Activated T-helper 9 cell treated with anti-CD3 and anti-CD28 coated beads, Interleukin-2, amount 50 U/mL, for 16 hours (primary cell): ENCODE data around the gene MAP7D1.

Source experiments
- DNase-seq: peaks from one replicate; pipeline ENCODE4 v3.0.0-alpha.2; 2020; ENCODE audit warnings: low read depth

The MAP7D1 gene

GRCh38 chr1:36155408-36156328, at the start of gene MAP7D1:
Gene MAP7D1 (plus strand): TSS chr1:36156160. CDS start chr1:36156418, 258 bp downstream.
- DNase-seq = peak; percentile 76

- DNase-seq = no peak
Observed at GRCh38 chr1:36106269-36106668, 49.7 kb upstream of the MAP7D1 start.

- no peak for DNase-seq
Observed at GRCh38 chr1:36107394-36107793, 48.6 kb upstream of the MAP7D1 start.

GRCh38 chr1:36108314-36108713, 47.6 kb upstream of the MAP7D1 start:
- DNase-seq = no peak

GRCh38 chr1:36109041-36109679, 46.8 kb upstream of the MAP7D1 start:
- no peak for DNase-seq

GRCh38 chr1:36111151-36111550, 44.8 kb upstream of the MAP7D1 start:
- no peak for DNase-seq

- DNase-seq = no peak
Observed at GRCh38 chr1:36112823-36113222, 43.1 kb upstream of the MAP7D1 start.

- DNase-seq = no peak
Observed at GRCh38 chr1:36114371-36114770, 41.6 kb upstream of the MAP7D1 start.

GRCh38 chr1:36115200-36115669, 40.7 kb upstream of the MAP7D1 start:
- no peak for DNase-seq

- DNase-seq = no peak
Observed at GRCh38 chr1:36115931-36116330, 40.0 kb upstream of the MAP7D1 start.

GRCh38 chr1:36116901-36117300, 39.1 kb upstream of the MAP7D1 start:
- no peak for DNase-seq

- no peak for DNase-seq
Observed at GRCh38 chr1:36118447-36119204, 37.3 kb upstream of the MAP7D1 start.

- DNase-seq = no peak
Observed at GRCh38 chr1:36119456-36119855, 36.5 kb upstream of the MAP7D1 start.

GRCh38 chr1:36122062-36123030, 33.6 kb upstream of the MAP7D1 start:
- no peak for DNase-seq

GRCh38 chr1:36123356-36123755, 32.6 kb upstream of the MAP7D1 start:
- DNase-seq = no peak

- no peak for DNase-seq
Observed at GRCh38 chr1:36124404-36125128, 31.4 kb upstream of the MAP7D1 start.

GRCh38 chr1:36125129-36125991, 30.6 kb upstream of the MAP7D1 start, which contains the start of gene COL8A2:
Gene COL8A2 (minus strand): TSS chr1:36125222. CDS start chr1:36100242, 24,980 bp downstream.
- no peak for DNase-seq

- no peak for DNase-seq
Observed at GRCh38 chr1:36126005-36126716, 29.8 kb upstream of the MAP7D1 start.
